Common myeloid progenitor, CD34-positive (primary cell): ENCODE measurements around the gene NSUN5.
"Not testable (repeated sequence)": the region's sequence is repeated elsewhere in the genome, so short reads cannot be mapped to it uniquely, and the experiment has no call there.

Experiments
- CTCF ChIA-PET: fragments of 350-600 bp; sonication (Branson Sonifier 250); formaldehyde crosslinking; loops from one replicate; lab custom pipeline; 2021; ENCODE audit warnings: antibody characterized with exemption; lab: Charles Lee
- POLR2A ChIA-PET: fragments of 350-600 bp; sonication (Branson Sonifier 250); formaldehyde crosslinking; loops from one replicate; lab custom pipeline; 2021; ENCODE audit warnings: antibody characterized with exemption; lab: Charles Lee
- DNase-seq, 3 donors: peaks; one replicate each; pipeline versions ENCODE4 v3.0.0 to v3.0.0-alpha.2; 2013
- H3K27ac ChIP-seq, 2 experiments: 1 replicate in 1 of 2; 2 replicates in 1 of 2; pipeline ENCODE4 v1.7.0; 2013; ENCODE audit warnings: inconsistent platforms in 2 of 2, low read length in 2 of 2, mild to moderate bottlenecking in 2 of 2, low read depth in 1 of 2, moderate library complexity in 1 of 2; ENCODE audit not compliant: severe bottlenecking in 2 of 2, insufficient read depth in 1 of 2, poor library complexity in 1 of 2
- H3K27me3 ChIP-seq, 5 experiments: replicated peaks in 2 of 5; 1 replicate in 3 of 5; 2 replicates in 2 of 5; pipeline versions ENCODE4 v1.6.1 to v1.7.0; 2013; ENCODE audit warnings: low read length in 4 of 5, mild to moderate bottlenecking in 2 of 5, moderate library complexity in 2 of 5, inconsistent platforms in 1 of 5; ENCODE audit not compliant: insufficient read depth in 5 of 5, control insufficient read depth in 4 of 5
- H3K36me3 ChIP-seq, 4 experiments: 1 replicate in 2 of 4; 2 replicates in 2 of 4; pipeline versions ENCODE4 v1.6.1 to v1.7.0; 2013; ENCODE audit warnings: low read length in 3 of 4, control low read depth in 1 of 4, mild to moderate bottlenecking in 1 of 4; ENCODE audit not compliant: control insufficient read depth in 4 of 4, insufficient read depth in 4 of 4
- H3K4me1 ChIP-seq, 4 experiments: 1 replicate in 3 of 4; 2 replicates in 1 of 4; pipeline versions ENCODE4 v1.6.1 to v1.7.1; 2013; ENCODE audit warnings: low read length in 3 of 4, mild to moderate bottlenecking in 3 of 4, control low read depth in 1 of 4, inconsistent platforms in 1 of 4, moderate library complexity in 1 of 4; ENCODE audit not compliant: control insufficient read depth in 4 of 4, insufficient read depth in 4 of 4; ENCODE audit errors: control extremely low read depth in 1 of 4
- H3K4me3 ChIP-seq, 7 experiments: 1 replicate in 4 of 7; 2 replicates in 3 of 7; pipeline versions ENCODE4 v1.5.1 to v1.7.0; 2013; ENCODE audit warnings: mild to moderate bottlenecking in 7 of 7, low read length in 6 of 7, moderate library complexity in 6 of 7, inconsistent platforms in 2 of 7, low read depth in 2 of 7, control low read depth in 1 of 7; ENCODE audit not compliant: insufficient read depth in 4 of 7, control insufficient read depth in 1 of 7; ENCODE audit errors: extremely low read depth in 1 of 7
- H3K9me3 ChIP-seq, 5 experiments: 1 replicate in 4 of 5; 2 replicates in 1 of 5; pipeline versions ENCODE4 v1.6.1 to v1.7.1; 2013; ENCODE audit warnings: low read length in 4 of 5, mild to moderate bottlenecking in 2 of 5, inconsistent platforms in 1 of 5, low read depth in 1 of 5, moderate library complexity in 1 of 5; ENCODE audit not compliant: control insufficient read depth in 4 of 5, insufficient read depth in 2 of 5; ENCODE audit errors: control extremely low read depth in 1 of 5
- WGBS: methylation state at CpG from one replicate; pipeline ENCODE4 v1.1.5; 2013; ENCODE audit not compliant: insufficient coverage; 5-methylcytosine and 5-hydroxymethylcytosine counted together

NSUN5 gene

DNA sequence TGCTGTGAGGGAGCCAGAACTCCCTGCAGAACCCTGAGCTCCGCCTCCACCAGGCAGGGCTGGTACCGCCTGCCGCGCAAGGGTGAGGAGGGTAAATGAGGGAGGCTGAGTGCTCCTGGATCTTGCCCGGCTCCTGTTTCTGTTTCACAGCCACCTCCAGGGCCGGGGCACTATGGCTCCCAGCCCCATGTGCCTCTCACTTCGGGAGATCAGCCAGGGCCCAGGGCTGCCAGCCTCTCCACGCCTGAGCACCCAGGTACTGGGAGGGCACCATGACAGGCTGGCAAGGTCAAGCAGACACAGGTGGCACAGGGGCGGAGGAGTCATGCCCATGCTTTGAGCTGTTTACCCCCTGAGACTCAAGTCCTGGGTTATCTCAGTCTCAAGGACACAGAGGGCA, 10.9 kb upstream of the NSUN5 start:
- DNase-seq, H3K36me3 ChIP-seq, H3K4me1 ChIP-seq, H3K27ac ChIP-seq, H3K27me3 ChIP-seq, H3K4me3 ChIP-seq, POLR2A ChIA-PET, CTCF ChIA-PET, H3K9me3 ChIP-seq: not testable (repeated sequence)
- WGBS, result 98% methylated on average over 9 of the region's 9 CpGs

DNA sequence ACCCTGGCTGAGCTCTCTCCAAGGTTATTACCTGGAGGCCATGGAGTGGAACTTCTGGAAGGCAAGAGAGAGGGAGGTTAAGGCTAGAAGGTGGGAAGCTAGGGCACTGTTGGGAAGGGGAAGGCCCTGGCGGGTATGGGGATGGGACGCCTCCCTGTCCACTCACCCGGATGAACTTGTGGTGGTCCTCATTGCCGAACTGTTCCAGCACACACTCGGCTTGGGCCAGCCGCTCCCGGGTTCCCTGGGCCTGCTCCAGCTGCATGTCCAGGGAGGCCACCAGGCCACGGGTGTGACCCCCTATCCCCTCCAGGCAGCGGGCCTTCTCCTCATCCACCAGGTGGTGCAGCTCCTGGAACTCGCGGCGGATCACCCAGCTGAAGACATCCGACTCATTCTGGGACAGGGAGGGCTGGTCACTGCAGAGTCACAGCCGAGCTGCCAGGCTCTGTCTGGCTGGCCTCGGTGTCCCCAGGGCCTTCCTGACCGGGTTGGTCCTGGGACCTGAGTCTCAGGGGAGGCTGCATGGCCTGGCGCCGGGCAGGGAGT, 10.1 kb upstream of the NSUN5 start:
- H3K4me1 ChIP-seq, H3K9me3 ChIP-seq, H3K27me3 ChIP-seq, H3K36me3 ChIP-seq, CTCF ChIA-PET, POLR2A ChIA-PET, DNase-seq, H3K4me3 ChIP-seq, H3K27ac ChIP-seq: not testable (repeated sequence)
- WGBS, result no CpG with 5 or more reads among the region's 18 CpGs

DNA sequence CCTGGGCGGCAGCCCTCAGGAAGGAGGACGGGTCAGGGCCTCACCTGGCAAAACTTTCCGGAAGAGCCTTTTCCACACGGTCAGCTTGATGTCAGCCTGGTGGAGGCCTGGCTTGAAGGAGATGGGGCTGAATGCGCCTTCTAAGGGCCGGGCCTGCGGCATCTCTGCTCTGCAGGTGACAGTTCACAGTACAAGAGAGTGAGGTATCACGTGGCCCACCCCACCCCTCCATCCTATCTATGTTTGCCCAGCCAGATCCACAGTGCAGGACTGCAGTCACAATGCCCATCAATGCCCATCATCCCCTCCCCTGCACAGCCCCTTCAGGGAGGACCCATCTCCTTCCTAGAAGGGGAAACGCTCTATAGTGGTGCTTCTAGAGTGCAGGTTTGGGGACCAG, 7.9 kb upstream of the NSUN5 start:
- no peaks in the 10 kb centered on the region for H3K9me3 ChIP-seq
- DNase-seq, result no peak
- no peaks in the 10 kb centered on the region for H3K36me3 ChIP-seq
- no peak overlapping the region for H3K4me3 ChIP-seq
- H3K27me3 ChIP-seq, result no peaks in the 10 kb centered on the region
- ChIA-PET POLR2A (interaction anchor here (0.5 kb wide), 1 partner anchor 493 kb away, joined by 3 read pairs; no protein-coding TSS in a partner anchor), CTCF (interaction anchor here (0.7 to 0.8 kb wide), 2 partner anchors 11 to 42 kb away, joined by 3 read pairs; partner anchors contain the start of gene TRIM50)
- no peak overlapping the region for H3K27ac ChIP-seq
- H3K4me1 ChIP-seq, result no peaks in the 10 kb centered on the region
- WGBS, result 97% methylated on average over 8 of the region's 9 CpGs

DNA sequence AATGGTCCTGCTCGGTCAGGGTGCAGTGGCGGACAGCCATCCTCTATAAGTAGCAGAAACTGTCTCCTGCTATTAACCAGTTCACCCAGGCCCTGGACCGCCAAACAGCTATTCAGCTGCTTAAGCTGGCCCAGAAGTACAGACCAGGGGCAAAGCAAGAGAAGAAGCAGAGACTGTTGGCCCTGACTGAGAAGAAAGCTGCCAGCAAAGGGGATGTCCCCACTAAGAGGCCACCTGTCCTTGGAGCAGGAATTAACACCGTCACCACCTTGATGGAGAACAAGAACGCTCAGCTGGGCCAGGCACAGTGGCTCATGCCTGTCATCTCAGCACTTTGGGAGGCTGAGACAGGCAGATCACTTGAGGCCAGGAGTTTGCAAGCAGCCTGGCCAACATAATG, 5.6 kb upstream of the NSUN5 start:
- no peak overlapping the region for H3K27ac ChIP-seq
- ChIA-PET POLR2A (no interaction called here), CTCF (interaction anchor here (1.5 kb wide), 1 partner anchor 138 kb away, joined by 5 read pairs; no protein-coding TSS in a partner anchor)
- no peaks in the 10 kb centered on the region for H3K27me3 ChIP-seq
- no peaks in the 10 kb centered on the region for H3K9me3 ChIP-seq
- 98% methylated on average over 5 of the region's 5 CpGs for WGBS
- H3K36me3 ChIP-seq, result no peaks in the 10 kb centered on the region
- peaks cover 0 to 2% (median 2%) of the 10 kb centered on the region in 4 experiments for H3K4me1 ChIP-seq
- no peak overlapping the region for H3K4me3 ChIP-seq
- no peak for DNase-seq

DNA sequence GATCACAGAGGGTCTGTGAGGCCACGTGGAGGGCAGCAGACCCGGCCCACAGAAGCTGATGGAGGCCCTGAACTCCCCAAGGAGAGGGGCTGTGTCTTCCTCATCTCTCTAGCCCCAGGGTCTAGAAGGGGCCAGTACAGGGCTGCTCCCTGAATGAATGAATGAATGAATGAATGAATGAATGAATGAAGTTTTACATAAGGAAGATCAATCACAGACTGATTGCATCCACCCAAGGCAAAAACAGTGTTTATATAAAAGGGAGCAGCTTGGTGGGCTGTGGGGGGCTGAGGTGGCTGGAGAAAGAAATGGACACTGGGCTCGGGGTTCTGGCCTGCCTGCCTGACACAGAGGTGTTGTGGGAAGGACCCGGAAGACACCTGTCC, 4.9 kb upstream of the NSUN5 start:
- no peak overlapping the region for H3K4me3 ChIP-seq
- H3K4me1 ChIP-seq, result peaks cover 0 to 5% (median 5%) of the 10 kb centered on the region in 4 experiments
- POLR2A ChIA-PET, result no interaction called here
- no peaks in the 10 kb centered on the region for H3K27me3 ChIP-seq
- no peaks in the 10 kb centered on the region for H3K9me3 ChIP-seq
- H3K36me3 ChIP-seq, result no peaks in the 10 kb centered on the region
- no peak for DNase-seq
- H3K27ac ChIP-seq, result no peak overlapping the region
- CTCF ChIA-PET, result interaction anchor here (1.5 kb wide), 1 partner anchor 139 kb away, joined by 5 read pairs; no protein-coding TSS in a partner anchor
- 96% methylated on average over 4 of the region's 4 CpGs for WGBS

DNA sequence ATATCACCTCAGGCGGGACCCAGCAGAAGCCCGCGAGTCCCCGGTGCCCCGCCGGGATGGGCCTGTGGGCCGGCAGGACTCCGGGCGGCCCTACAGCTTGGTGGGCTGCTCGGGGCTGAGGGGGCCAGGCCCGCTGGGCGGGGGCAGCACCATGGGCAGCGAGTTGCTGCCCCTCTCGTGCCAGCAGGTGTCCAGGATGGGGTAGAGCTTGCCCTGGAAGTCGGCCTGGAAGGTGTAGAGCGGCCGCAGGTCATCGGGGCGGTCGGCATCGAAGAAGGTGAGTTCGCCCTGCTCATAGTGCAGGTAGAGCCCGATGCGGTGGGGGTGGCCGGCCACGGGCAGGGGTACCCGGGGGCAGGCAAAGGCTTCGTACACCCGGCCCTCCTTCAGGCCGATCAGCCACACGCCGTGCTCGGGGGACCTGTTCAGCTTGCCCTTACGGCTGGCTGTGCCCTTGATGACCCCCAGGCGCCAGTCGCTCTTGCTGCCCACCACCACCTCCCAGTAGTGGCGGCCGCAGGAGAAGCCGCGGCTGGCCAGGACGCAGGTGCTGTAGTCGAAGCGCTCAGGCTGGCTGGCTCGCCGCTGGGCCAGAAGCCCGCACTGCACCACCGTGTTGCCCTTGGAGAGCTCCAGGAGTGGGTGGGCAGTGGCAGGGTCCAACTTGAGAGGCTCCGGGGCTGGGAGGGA, 4.3 kb upstream of the NSUN5 start:
- Histone ChIP-seq H3K27me3 (no peaks in the 10 kb centered on the region), H3K27ac (no peak overlapping the region), H3K4me3 (no peak overlapping the region), H3K4me1 (peaks cover 0 to 9% (median 9%) of the 10 kb centered on the region in 4 experiments), H3K9me3 (no peaks in the 10 kb centered on the region), H3K36me3 (no peaks in the 10 kb centered on the region)
- POLR2A ChIA-PET, result no interaction called here
- WGBS, result 96% methylated on average over 42 of the region's 48 CpGs
- CTCF ChIA-PET, result no interaction called here
- no peak for DNase-seq

DNA sequence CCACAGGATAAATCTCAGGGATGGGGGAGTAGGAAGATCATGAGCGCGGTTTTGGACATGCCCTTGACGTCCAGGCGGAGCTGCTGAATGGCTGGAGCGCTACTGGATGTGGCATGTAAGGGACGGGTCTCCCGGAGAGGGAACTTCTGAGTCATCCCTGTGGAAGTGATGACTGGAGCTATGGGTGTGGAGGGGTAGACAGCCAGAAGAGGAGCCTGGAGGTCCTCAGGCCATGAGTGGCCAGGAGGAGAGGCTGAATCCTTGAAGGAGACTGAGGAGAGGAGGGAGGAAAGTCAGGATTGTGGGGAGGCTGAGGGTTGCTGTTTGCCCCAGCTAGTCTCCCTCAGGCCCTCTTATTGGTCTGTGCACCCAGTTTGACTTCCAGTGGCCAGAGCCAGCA, 2.8 kb upstream of the NSUN5 start:
- CTCF ChIA-PET, result interaction anchor here (0.7 kb wide), 1 partner anchor 22 kb away, joined by 3 read pairs; no protein-coding TSS in a partner anchor
- H3K9me3 ChIP-seq, POLR2A ChIA-PET, H3K27ac ChIP-seq, H3K36me3 ChIP-seq, H3K4me3 ChIP-seq, DNase-seq, H3K27me3 ChIP-seq: not testable (repeated sequence)
- 94% methylated on average over 5 of the region's 7 CpGs for WGBS
- H3K4me1 ChIP-seq, result peaks cover 0 to 14% (median 13%) of the 10 kb centered on the region in 4 experiments
